ENCODE measurements around the gene LAMB3.

DNA sequence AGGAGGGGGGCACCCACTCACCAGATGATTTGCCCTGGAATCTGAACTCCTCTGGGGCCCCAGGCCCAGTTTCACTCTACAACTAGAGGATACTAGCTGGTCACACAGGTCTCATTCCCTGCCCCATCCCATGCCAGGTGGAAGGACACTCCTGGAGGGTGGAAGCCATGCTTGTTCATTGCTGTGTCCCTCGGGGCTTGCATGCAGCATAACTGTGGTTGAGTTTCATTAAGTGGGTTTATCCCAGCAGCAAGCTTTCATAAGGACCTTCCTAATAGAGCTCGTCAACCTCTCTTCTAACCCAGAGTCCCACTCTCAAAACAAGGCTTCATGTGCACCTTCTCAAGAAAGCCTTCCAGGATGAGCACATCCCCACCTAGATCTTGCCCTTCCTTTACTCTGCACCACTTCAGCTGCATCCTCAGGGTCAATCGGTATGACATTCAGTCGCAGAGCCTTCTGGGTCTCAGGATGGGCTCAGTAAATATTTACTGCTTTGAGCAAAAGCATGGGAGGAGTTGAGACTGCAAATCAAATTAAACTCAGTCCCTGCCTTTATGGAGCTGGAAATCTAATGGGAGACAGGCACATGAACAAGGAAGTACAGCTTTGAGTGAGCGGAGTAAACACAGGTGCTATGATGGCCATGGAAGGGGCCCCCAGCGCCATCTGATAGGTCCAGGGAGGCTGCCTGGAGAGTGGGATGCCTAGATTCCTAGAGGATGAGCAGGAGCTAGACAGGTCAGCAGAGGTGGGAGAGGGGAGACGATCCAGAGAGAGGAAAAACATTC, 32.3 kb downstream of the LAMB3 start:
- TF ChIP-seq, protein P1, sequence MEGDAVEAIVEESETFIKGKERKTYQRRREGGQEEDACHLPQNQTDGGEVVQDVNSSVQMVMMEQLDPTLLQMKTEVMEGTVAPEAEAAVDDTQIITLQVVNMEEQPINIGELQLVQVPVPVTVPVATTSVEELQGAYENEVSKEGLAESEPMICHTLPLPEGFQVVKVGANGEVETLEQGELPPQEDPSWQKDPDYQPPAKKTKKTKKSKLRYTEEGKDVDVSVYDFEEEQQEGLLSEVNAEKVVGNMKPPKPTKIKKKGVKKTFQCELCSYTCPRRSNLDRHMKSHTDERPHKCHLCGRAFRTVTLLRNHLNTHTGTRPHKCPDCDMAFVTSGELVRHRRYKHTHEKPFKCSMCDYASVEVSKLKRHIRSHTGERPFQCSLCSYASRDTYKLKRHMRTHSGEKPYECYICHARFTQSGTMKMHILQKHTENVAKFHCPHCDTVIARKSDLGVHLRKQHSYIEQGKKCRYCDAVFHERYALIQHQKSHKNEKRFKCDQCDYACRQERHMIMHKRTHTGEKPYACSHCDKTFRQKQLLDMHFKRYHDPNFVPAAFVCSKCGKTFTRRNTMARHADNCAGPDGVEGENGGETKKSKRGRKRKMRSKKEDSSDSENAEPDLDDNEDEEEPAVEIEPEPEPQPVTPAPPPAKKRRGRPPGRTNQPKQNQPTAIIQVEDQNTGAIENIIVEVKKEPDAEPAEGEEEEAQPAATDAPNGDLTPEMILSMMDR (optimal IDR thresholded peaks at IDR 0.05 in 1 of 3, IDR thresholded peaks at IDR 0.05 in 1 of 3, conservative IDR thresholded peaks at IDR 0.05 in 1 of 3; ENCODE audit: extremely low read depth in 1 of 3, insufficient read depth in 2 of 3, low read length in 3 of 3): no peak
- no peak for TF ChIP-seq EZH2 (IDR thresholded peaks at IDR 0.05; ENCODE audit: low read length)

Data from keratinocyte (primary cell).